Ovary (tissue), 9 donors: ENCODE data around the gene ITPR3. TPM values are rescaled to one million over a fixed set of nuclear protein-coding genes. Genes with fewer than 3 reads are reported as not detected.
A peak's percentile ranks its signal among the peaks of the same experiment; 100 is the strongest.

ENCODE experiments used
- DNase-seq, 5 donors: peaks; one replicate each; pipeline ENCODE4 v3.0.0-alpha.2; 2019 to 2020
- H3K27ac ChIP-seq, 2 donors: fragments of 200-600 bp; one replicate each; pipeline versions ENCODE4 v1.5.1 to v1.8.0; 2019 to 2022
- H3K27me3 ChIP-seq: fragments of 200-600 bp; one replicate; pipeline ENCODE4 v1.8.0; 2022
- H3K36me3 ChIP-seq: fragments of 200-600 bp; sonication (generic); one replicate; pipeline ENCODE4 v1.5.1; 2019
- H3K4me1 ChIP-seq: one replicate; pipeline ENCODE4 v1.8.1; 2013; ENCODE audit warnings: mild to moderate bottlenecking, moderate library complexity; ENCODE audit not compliant: insufficient read depth
- H3K4me3 ChIP-seq: fragments of 200-600 bp; sonication (generic); one replicate; pipeline ENCODE4 v1.5.1; 2017
- H3K9me3 ChIP-seq, 2 donors: fragments of 200-600 bp in 1 of 2; sonication (generic) in 1 of 2; one replicate each; pipeline versions ENCODE4 v1.5.1 to v1.8.1; 2013 to 2019; ENCODE audit warnings: mild to moderate bottlenecking in 1 of 2, moderate library complexity in 1 of 2
- EP300 ChIP-seq: sonication (generic); formaldehyde crosslinking; IDR thresholded peaks from one replicate; pipeline ENCODE4 v1.6.1; 2017; ENCODE audit warnings: antibody characterized with exemption
- POLR2A ChIP-seq: fragments of 450-650 bp; IDR thresholded peaks from one replicate; pipeline ENCODE4 v1.6.1; 2017; ENCODE audit warnings: antibody characterized with exemption, mild to moderate bottlenecking, moderate library complexity
- WGBS, 3 donors: extraction: QIAGEN DNeasy Blood & Tissue Kit in 1 of 3; methylation state at CpG; one replicate each; pipeline versions ENCODE4 v1.1.5 to v1.1.7; 2013 to 2017; 5-methylcytosine and 5-hydroxymethylcytosine counted together
- intact Hi-C, 4 donors: fragments of 100-400 bp; cut with DNase I; formaldehyde crosslinking; loops; one replicate each; pipeline versions ENCODE4 v1.11.0 to v1.15.1; 2022 to 2023
- polyA plus RNA-seq, 2 donors: library from polyadenylated mRNA; stranded (reverse); fragments of 200-250 nt in 1 of 2; fragments of 350-450 nt in 1 of 2; fragmentation: Illumina TruSeq in 1 of 2; extraction: RNeasy Lipid Tissue Mini Kit (QIAGEN cat#74804) in 1 of 2; gene quantifications; one replicate each; pipeline ENCODE4 v1.2.3, GENCODE V29; 2013 to 2014
- total RNA-seq, 7 donors: library from RNA; depleted of rRNA in 2 of 7; stranded (reverse); fragments of >200 nt in 2 of 7; fragmentation: NEBNext Ultra II Directional in 3 of 7; extraction: Animal tissue kit (Norgen Biotek cat#: 25700) in 3 of 7; gene quantifications; one replicate each; pipeline versions ENCODE4 v1.1.0 to v1.2.4, GENCODE V29; 2016 to 2023
- TF ChIP-seq, protein P1 (sequence below), 3 donors: fragments of 450-650 bp in 2 of 3; fragments of 200-600 bp in 1 of 3; IDR thresholded peaks; one replicate each; pipeline versions ENCODE4 v1.5.1 to v1.8.0; 2016 to 2022; ENCODE audit warnings: antibody characterized with exemption in 3 of 3, mild to moderate bottlenecking in 1 of 3
- donor health status: DM: no; HTN: no; CAD: no; lungs with moderate emphysema.
- donor health status: DM: no; HTN: no; CAD: no.
- donor health status: Bipolar disorder and iron deficiency.
- donor health status: DM: yes; HTN: yes; CAD: no.
- donor health status: DM: no; HTN: no; CAD: no.
- donor health status: DM: yes; HTN: yes; CAD: no.

Gene ITPR3
- total and polyA plus RNA-seq, 9 donors = 3.6 to 31.1 (median 11.7) TPM

DNA sequence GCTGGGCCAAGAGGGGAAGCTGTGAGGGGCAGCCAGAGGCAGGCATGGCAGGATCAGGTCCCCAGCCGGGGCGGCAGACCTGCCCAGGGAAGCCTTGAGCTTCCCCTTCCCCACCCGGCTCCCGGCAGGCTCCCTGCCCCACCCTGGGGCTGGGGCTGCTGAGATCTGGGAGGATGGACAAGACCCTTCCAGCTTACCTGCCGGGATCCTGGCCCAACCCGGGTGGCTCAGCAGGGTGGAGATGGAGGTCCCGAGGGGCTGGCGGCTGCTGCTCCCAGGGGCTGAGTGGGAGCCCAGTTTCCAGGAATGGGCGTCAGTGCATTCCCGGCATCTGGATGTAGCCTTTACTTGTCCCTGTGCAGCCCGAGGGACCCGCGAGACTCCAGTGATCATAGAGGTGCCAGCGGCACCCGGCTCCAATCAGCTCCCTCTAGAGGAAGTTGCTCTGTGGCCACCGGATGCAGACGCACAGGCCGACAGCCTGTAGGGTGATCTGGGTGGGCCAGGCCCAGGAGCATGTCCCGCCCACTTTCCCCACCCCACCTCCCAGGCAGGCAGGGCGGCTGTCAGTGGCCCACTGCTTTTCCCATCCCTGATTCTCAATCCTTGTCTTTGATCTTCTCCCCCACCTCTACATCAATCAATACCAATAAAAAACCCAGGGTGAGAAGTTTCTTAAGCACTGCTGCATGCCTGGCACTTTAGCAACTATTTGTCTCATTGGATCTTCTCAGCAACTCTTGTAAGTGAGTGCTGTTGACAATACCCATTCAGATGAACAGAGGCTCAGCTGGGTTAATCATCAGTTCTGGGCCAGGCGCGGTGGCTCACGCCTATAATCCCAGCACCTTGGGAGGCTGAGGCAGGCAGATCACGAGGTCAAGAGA is 41.1 kb upstream of the ITPR3 start, which contains the start of gene BAK1:
BAK1 (minus strand) TSS at position 449 of the 887 bp plus-strand sequence. CDS start 2,672 bp downstream, outside the sequence.
- Histone ChIP-seq H3K27me3 (no peaks in the 10 kb centered on the region), H3K36me3 (no peaks in the 10 kb centered on the region), H3K4me3 (peak within 1 kb of the TSS; percentile 59), H3K27ac (peak within 1 kb of the TSS; percentile 46 to 81), H3K9me3 (no peaks in the 10 kb centered on the region), H3K4me1 (peaks cover 10% of the 10 kb centered on the region)
- DNase-seq = peak; percentile 87 to 91 (median 88)
- 4 to 6% (median 4%) methylated on average over 21 to 24 of the region's 24 CpGs for WGBS, 3 donors
- TF ChIP-seq, protein P1, sequence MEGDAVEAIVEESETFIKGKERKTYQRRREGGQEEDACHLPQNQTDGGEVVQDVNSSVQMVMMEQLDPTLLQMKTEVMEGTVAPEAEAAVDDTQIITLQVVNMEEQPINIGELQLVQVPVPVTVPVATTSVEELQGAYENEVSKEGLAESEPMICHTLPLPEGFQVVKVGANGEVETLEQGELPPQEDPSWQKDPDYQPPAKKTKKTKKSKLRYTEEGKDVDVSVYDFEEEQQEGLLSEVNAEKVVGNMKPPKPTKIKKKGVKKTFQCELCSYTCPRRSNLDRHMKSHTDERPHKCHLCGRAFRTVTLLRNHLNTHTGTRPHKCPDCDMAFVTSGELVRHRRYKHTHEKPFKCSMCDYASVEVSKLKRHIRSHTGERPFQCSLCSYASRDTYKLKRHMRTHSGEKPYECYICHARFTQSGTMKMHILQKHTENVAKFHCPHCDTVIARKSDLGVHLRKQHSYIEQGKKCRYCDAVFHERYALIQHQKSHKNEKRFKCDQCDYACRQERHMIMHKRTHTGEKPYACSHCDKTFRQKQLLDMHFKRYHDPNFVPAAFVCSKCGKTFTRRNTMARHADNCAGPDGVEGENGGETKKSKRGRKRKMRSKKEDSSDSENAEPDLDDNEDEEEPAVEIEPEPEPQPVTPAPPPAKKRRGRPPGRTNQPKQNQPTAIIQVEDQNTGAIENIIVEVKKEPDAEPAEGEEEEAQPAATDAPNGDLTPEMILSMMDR (IDR thresholded peaks at IDR 0.05) = peak; percentile 58 to 68 (median 62)
- TF ChIP-seq POLR2A (peak; percentile 47), EP300 (no peak)
- intact Hi-C loops = loop anchor here in 2 of 4 donors (5.0 to 10.0 kb wide), 4 partner anchors 55 to 207 kb away; partner anchors contain the start of gene LEMD2 (in 1 of the 2)

DNA sequence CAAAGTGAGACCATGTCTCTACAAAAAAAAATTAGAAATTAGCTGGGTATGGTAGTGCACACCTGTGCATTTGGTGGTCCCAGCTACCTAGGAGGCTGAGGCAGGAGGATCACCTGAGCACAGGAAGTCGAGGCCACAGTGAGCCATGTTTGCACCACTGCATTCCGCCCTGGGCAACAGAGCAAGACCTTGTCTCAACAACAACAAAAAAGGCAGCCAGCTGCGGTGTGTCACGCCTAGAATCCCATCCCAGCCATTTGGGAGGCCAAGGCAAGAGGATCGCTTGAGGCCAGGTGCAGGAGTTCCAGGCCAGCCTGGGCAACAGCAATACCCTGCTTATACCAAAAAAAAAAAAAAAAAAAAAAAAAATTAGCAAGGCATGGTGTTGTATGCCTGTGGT is 39.9 kb upstream of the ITPR3 start:
- 85 to 96% (median 91%) methylated on average over 5 of the region's 5 CpGs for WGBS, 3 donors
- Histone ChIP-seq H3K4me3 (no peak overlapping the region), H3K27ac (no peak overlapping the region), H3K36me3 (no peaks in the 10 kb centered on the region), H3K27me3 (no peaks in the 10 kb centered on the region), H3K4me1 (peaks cover 10% of the 10 kb centered on the region), H3K9me3 (no peaks in the 10 kb centered on the region)
- no peak for DNase-seq
- intact Hi-C loops = loop anchor here in 2 of 4 donors (10.0 kb wide), 3 partner anchors 54 to 174 kb away; no protein-coding TSS in a partner anchor
- TF ChIP-seq, protein P1 (IDR thresholded peaks at IDR 0.05) = no peak
- TF ChIP-seq EP300 (no peak), POLR2A (no peak)

DNA sequence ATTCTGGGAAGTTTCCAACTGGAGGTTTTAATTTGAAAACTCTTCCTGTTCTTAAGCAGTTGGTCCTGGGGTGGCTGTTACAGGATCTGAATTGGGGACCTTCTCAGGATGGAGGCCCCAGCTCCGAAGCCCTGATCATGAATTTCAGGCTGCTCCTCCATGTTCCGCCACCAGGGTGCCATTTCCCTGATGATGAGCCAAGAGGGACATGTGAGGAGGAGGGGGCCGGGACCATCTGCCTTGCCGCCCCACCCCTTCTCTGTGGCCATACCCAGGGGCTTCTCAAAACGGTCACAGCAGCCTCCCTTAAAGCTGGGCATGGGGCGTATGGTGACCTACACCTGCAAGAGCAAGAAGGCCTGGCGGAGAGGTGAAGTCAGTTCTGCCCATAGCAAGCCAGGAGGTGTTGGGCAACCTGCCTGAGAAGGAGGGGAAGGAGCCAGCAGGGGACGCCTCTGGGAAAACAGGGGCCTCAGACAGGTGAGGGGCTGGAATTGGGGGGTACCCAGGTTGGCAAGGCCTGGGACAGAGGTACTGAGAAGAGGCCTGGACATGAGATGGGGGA is 37.4 kb upstream of the ITPR3 start:
- H3K27ac ChIP-seq = no peak overlapping the region
- DNase-seq = peak in 1 of 5 donors; percentile 28
- H3K27me3 ChIP-seq = no peaks in the 10 kb centered on the region
- intact Hi-C loops = loop anchor here in 2 of 4 donors (10.0 kb wide), 3 partner anchors 51 to 171 kb away; no protein-coding TSS in a partner anchor
- no peak overlapping the region for H3K4me3 ChIP-seq
- no peaks in the 10 kb centered on the region for H3K9me3 ChIP-seq
- H3K4me1 ChIP-seq = peaks cover 6% of the 10 kb centered on the region
- WGBS, 3 donors = 61 to 69% (median 64%) methylated on average over 8 of the region's 8 CpGs
- no peak for TF ChIP-seq EP300
- TF ChIP-seq POLR2A = no peak
- TF ChIP-seq, protein P1 (IDR thresholded peaks at IDR 0.05) = no peak
- no peaks in the 10 kb centered on the region for H3K36me3 ChIP-seq

DNA sequence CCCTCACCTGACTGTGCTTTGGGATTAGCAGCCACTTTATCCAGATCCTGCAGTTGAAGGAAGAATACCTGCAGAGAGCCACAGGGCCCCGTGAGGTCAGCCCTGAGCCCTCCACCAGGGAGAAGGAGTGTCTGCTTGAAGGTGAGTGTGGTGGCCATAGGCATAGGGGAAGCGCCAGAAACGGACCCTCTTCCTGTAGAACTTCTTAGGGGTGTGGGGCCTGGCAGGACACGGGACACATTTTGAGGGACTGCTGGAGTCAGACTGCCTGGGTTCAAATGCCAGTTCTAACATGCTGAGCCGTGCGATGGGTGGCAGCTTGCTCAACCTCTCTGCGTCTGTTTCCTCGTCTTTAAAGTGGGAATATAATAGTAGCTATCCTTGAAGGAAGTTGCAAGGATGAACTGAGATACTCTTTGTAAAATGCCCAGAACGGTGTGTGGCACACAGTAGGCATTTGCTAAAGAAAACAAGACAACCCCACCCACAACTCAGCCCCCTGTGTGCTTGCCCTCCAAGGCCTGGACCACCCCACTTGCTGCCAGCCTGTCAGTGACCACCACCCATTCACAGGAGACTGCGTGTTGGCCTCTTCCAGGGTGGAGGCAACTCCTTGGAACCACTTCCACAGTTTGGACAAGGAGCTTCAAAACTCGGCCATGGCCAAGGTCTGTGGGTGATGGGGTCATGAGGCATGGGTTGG is 36.3 kb upstream of the ITPR3 start:
- WGBS, 3 donors = 78 to 81% (median 80%) methylated on average over 11 of the region's 11 CpGs
- intact Hi-C loops = loop anchor here (5.0 to 10.0 kb wide), 8 partner anchors 37 to 572 kb away; partner anchors contain the start of gene ITPR3 (in 1 of the 4)
- Histone ChIP-seq H3K4me1 (peaks cover 6% of the 10 kb centered on the region), H3K36me3 (no peaks in the 10 kb centered on the region), H3K27me3 (no peaks in the 10 kb centered on the region), H3K27ac (no peak overlapping the region), H3K4me3 (no peak overlapping the region), H3K9me3 (no peaks in the 10 kb centered on the region)
- TF ChIP-seq POLR2A = no peak
- TF ChIP-seq, protein P1 (IDR thresholded peaks at IDR 0.05) = no peak
- TF ChIP-seq EP300 = no peak
- DNase-seq = no peak
